Measurements from ENCODE around the gene FAM107B.

GRCh38 chr10:14681802-14682201, 92.9 kb downstream of the FAM107B start:
- TF ChIP-seq EZH2 (IDR thresholded peaks at IDR 0.05; ENCODE audit: insufficient read depth, poor library complexity, severe bottlenecking) (no peak), EZH2phosphoT487 (IDR thresholded peaks at IDR 0.05; ENCODE audit: insufficient read depth, low read depth) (no peak)

All from GM23248 (cell line).